SK-N-MC (cell line): ENCODE data around the gene KAT6B.

ENCODE experiments used
- EZH2 ChIP-seq: fragments of 200-600 bp; sonication (generic); IDR thresholded peaks from one replicate; pipeline ENCODE4 v1.6.1; 2017; ENCODE audit warnings: antibody characterized with exemption
- FOXP2 ChIP-seq: optimal IDR thresholded peaks from 2 replicates; pipeline ENCODE3; 2011; ENCODE audit warnings: mild to moderate bottlenecking, moderate library complexity; ENCODE audit not compliant: insufficient read depth; ENCODE audit errors: extremely low read length, control extremely low read depth
- POLR2AphosphoS5 ChIP-seq: IDR thresholded peaks from 2 replicates; pipeline ENCODE4 v1.6.1; 2012; ENCODE audit warnings: mild to moderate bottlenecking, low read depth, low read length, borderline replicate concordance

GRCh38 chr10:74792726-74793125, 33.7 kb upstream of the KAT6B start:
- TF ChIP-seq EZH2 (no peak), FOXP2 (no peak), POLR2AphosphoS5 (no peak)
